ENCODE data around the gene HDAC10. TPM values are rescaled to one million over a fixed set of nuclear protein-coding genes. Genes with fewer than 3 reads are reported as not detected.

Gene HDAC10
- total RNA-seq, 1 donor from 2014 or later, result 81.5 TPM

GRCh38 chr22:50292643-50293440, 41.8 kb upstream of the HDAC10 start:
- no peaks in the 10 kb centered on the region for H3K9me3 Mint-ChIP-seq (ENCODE audit: low read depth)
- peak overlapping the region; percentile 93 for H3K27ac Mint-ChIP-seq
- no peaks in the 10 kb centered on the region for H3K27me3 Mint-ChIP-seq
- H3K4me1 Mint-ChIP-seq (ENCODE audit: low read depth), result peaks cover 17% of the 10 kb centered on the region
- no peak for TF ChIP-seq CTCF (IDR thresholded peaks at IDR 0.05; ENCODE audit: unreplicated experiment)
- H3K36me3 Mint-ChIP-seq (ENCODE audit: insufficient read depth), result peaks cover 1% of the 10 kb centered on the region
- DNase-seq (ENCODE audit: low spot score, unreplicated experiment), result no peak
- no peak overlapping the region for H3K4me3 Mint-ChIP-seq (ENCODE audit: low read depth)

- no peaks in the 10 kb centered on the region for H3K9me3 Mint-ChIP-seq (ENCODE audit: low read depth)
- no peak overlapping the region for H3K27ac Mint-ChIP-seq
- H3K27me3 Mint-ChIP-seq, result no peaks in the 10 kb centered on the region
- H3K36me3 Mint-ChIP-seq (ENCODE audit: insufficient read depth), result peaks cover 1% of the 10 kb centered on the region
- DNase-seq (ENCODE audit: low spot score, unreplicated experiment), result no peak
- no peak overlapping the region for H3K4me3 Mint-ChIP-seq (ENCODE audit: low read depth)
- no peak for TF ChIP-seq CTCF (IDR thresholded peaks at IDR 0.05; ENCODE audit: unreplicated experiment)
- peaks cover 11% of the 10 kb centered on the region for H3K4me1 Mint-ChIP-seq (ENCODE audit: low read depth)
These were observed 39.0 kb upstream of the HDAC10 start for GRCh38 chr22:50289942-50290630.

GRCh38 chr22:50289151-50289941, 38.3 kb upstream of the HDAC10 start:
- H3K4me1 Mint-ChIP-seq (ENCODE audit: low read depth), result peaks cover 8% of the 10 kb centered on the region
- no peak overlapping the region for H3K4me3 Mint-ChIP-seq (ENCODE audit: low read depth)
- peaks cover 4% of the 10 kb centered on the region for H3K36me3 Mint-ChIP-seq (ENCODE audit: insufficient read depth)
- no peak overlapping the region for H3K27ac Mint-ChIP-seq
- no peak for DNase-seq (ENCODE audit: low spot score, unreplicated experiment)
- no peaks in the 10 kb centered on the region for H3K9me3 Mint-ChIP-seq (ENCODE audit: low read depth)
- no peak for TF ChIP-seq CTCF (IDR thresholded peaks at IDR 0.05; ENCODE audit: unreplicated experiment)
- no peaks in the 10 kb centered on the region for H3K27me3 Mint-ChIP-seq

- peaks cover 6% of the 10 kb centered on the region for H3K36me3 Mint-ChIP-seq (ENCODE audit: insufficient read depth)
- no peak overlapping the region for H3K4me3 Mint-ChIP-seq (ENCODE audit: low read depth)
- peaks cover 3% of the 10 kb centered on the region for H3K4me1 Mint-ChIP-seq (ENCODE audit: low read depth)
- H3K27me3 Mint-ChIP-seq, result no peaks in the 10 kb centered on the region
- H3K9me3 Mint-ChIP-seq (ENCODE audit: low read depth), result no peaks in the 10 kb centered on the region
- TF ChIP-seq CTCF (IDR thresholded peaks at IDR 0.05; ENCODE audit: unreplicated experiment), result no peak
- no peak overlapping the region for H3K27ac Mint-ChIP-seq
- no peak for DNase-seq (ENCODE audit: low spot score, unreplicated experiment)
These were observed 36.7 kb upstream of the HDAC10 start for GRCh38 chr22:50287731-50288130.

GRCh38 chr22:50286701-50287318, 35.7 kb upstream of the HDAC10 start:
- H3K4me3 Mint-ChIP-seq (ENCODE audit: low read depth), result no peak overlapping the region
- peaks cover 4% of the 10 kb centered on the region for H3K36me3 Mint-ChIP-seq (ENCODE audit: insufficient read depth)
- no peak overlapping the region for H3K27ac Mint-ChIP-seq
- TF ChIP-seq CTCF (IDR thresholded peaks at IDR 0.05; ENCODE audit: unreplicated experiment), result no peak
- H3K27me3 Mint-ChIP-seq, result no peaks in the 10 kb centered on the region
- no peaks in the 10 kb centered on the region for H3K9me3 Mint-ChIP-seq (ENCODE audit: low read depth)
- no peak for DNase-seq (ENCODE audit: low spot score, unreplicated experiment)
- no peaks in the 10 kb centered on the region for H3K4me1 Mint-ChIP-seq (ENCODE audit: low read depth)
